Endothelial cell of umbilical vein (primary cell): ENCODE results near the gene RAC3. TPM values are rescaled to one million over a fixed set of nuclear protein-coding genes. Genes with fewer than 3 reads are reported as not detected.

ENCODE experiments used
- BruUV-seq: library from RNA; stranded (reverse); fragments of 400-500 nt; replicated peaks from 2 replicates; lab custom pipeline; 2021; lab: Mats Ljungman, UMichigan
- CTCF ChIA-PET: fragments of 300-600, 350-600 bp; sonication (Branson Sonifier 250); formaldehyde crosslinking; loops from one replicate; lab custom pipeline; 2021; ENCODE audit warnings: antibody characterized with exemption, inconsistent platforms; lab: Charles Lee
- POLR2A ChIA-PET: fragments of 300-600, 350-600 bp; sonication (Branson Sonifier 250); formaldehyde crosslinking; loops from one replicate; lab custom pipeline; 2021; ENCODE audit warnings: antibody characterized with exemption, inconsistent platforms; lab: Charles Lee
- DNase-seq: peaks from one replicate; pipeline ENCODE4 v3.0.0-alpha.2; 2011; ENCODE audit warnings: low read depth, low spot score
- FAIRE-seq: peaks from 2 replicates; lab custom pipeline; 2011; peaks lifted over from hg19 to GRCh38; lab: Jason Lieb, UNC
- H2AFZ ChIP-seq: 2 replicates; pipeline ENCODE4 v1.6.0; 2012; ENCODE audit warnings: low read depth, low read length, control low read depth, inconsistent platforms
- H3K27ac ChIP-seq: 2 replicates; pipeline ENCODE4 v1.5.1; 2011; ENCODE audit warnings: low read depth, mild to moderate bottlenecking, control low read depth, low read length, moderate library complexity; ENCODE audit not compliant: insufficient read depth
- H3K27me3 ChIP-seq, 2 experiments: 2 replicates each; pipeline versions ENCODE4 v1.6.0 to v1.6.1; 2011; ENCODE audit warnings: low read length in 2 of 2, mixed read lengths in 1 of 2; ENCODE audit not compliant: control insufficient read depth in 2 of 2, insufficient read depth in 2 of 2
- H3K36me3 ChIP-seq, 2 experiments: 2 replicates in 1 of 2; 3 replicates in 1 of 2; pipeline ENCODE4 v1.5.1; 2011; ENCODE audit warnings: low read length in 2 of 2, mild to moderate bottlenecking in 1 of 2, moderate library complexity in 1 of 2; ENCODE audit not compliant: control insufficient read depth in 2 of 2, insufficient read depth in 2 of 2; ENCODE audit errors: extremely low read depth in 1 of 2
- H3K4me1 ChIP-seq: 3 replicates; pipeline ENCODE4 v1.5.1; 2011; ENCODE audit warnings: mild to moderate bottlenecking, low read length; ENCODE audit not compliant: control insufficient read depth, insufficient read depth; ENCODE audit errors: extremely low read depth
- H3K4me2 ChIP-seq: 2 replicates; pipeline ENCODE4 v1.6.1; 2011; ENCODE audit warnings: low read length, control low read depth, mixed read lengths; ENCODE audit not compliant: insufficient read depth
- H3K4me3 ChIP-seq, 3 experiments: fragments of 200-600 bp in 1 of 3; sonication (generic), shearing (Covaris generic) in 1 of 3; replicated peaks in 1 of 3; 2 replicates each; pipeline ENCODE4 v1.5.1; 2011 to 2016; ENCODE audit warnings: control low read depth in 3 of 3, low read length in 3 of 3, mild to moderate bottlenecking in 2 of 3, inconsistent platforms in 1 of 3, low read depth in 1 of 3, moderate library complexity in 1 of 3; ENCODE audit not compliant: insufficient read depth in 1 of 3
- H3K79me2 ChIP-seq: 2 replicates; pipeline ENCODE4 v1.6.0; 2012; ENCODE audit warnings: low read length, inconsistent platforms; ENCODE audit not compliant: control insufficient read depth, insufficient read depth
- H3K9ac ChIP-seq: replicated peaks from 2 replicates; pipeline ENCODE3; 2011; ENCODE audit warnings: low read length, control low read depth; ENCODE audit not compliant: insufficient read depth; ENCODE audit errors: extremely low read depth
- H3K9me1 ChIP-seq: replicated peaks from 3 replicates; pipeline ENCODE4 v1.6.0; 2011; ENCODE audit warnings: mild to moderate bottlenecking, low read length; ENCODE audit not compliant: control insufficient read depth, insufficient read depth; ENCODE audit errors: extremely low read depth
- H3K9me3 ChIP-seq: replicated peaks from 2 replicates; pipeline ENCODE4 v1.5.1; 2012; ENCODE audit warnings: low read length, inconsistent platforms; ENCODE audit not compliant: control insufficient read depth, insufficient read depth
- H4K20me1 ChIP-seq: replicated peaks from 2 replicates; pipeline ENCODE3; 2011; ENCODE audit warnings: mild to moderate bottlenecking, low read length; ENCODE audit not compliant: control insufficient read depth, insufficient read depth; ENCODE audit errors: extremely low read depth
- CTCF ChIP-seq, 2 donors: IDR thresholded peaks; 1 replicate in 1 of 2; 2 replicates in 1 of 2; pipeline ENCODE4 v1.5.1; 2011; ENCODE audit warnings: low read length in 2 of 2, mild to moderate bottlenecking in 2 of 2, moderate library complexity in 2 of 2, control low read depth in 1 of 2, inconsistent platforms in 1 of 2, low read depth in 1 of 2; ENCODE audit not compliant: insufficient read depth in 1 of 2; ENCODE audit errors: extremely low read depth in 1 of 2
- EZH2 ChIP-seq: IDR thresholded peaks from 2 replicates; pipeline ENCODE4 v1.6.1; 2012; ENCODE audit warnings: borderline replicate concordance, low read depth, mild to moderate bottlenecking, moderate library complexity, low read length, inconsistent platforms; ENCODE audit not compliant: severe bottlenecking
- FOS ChIP-seq: IDR thresholded peaks from 2 replicates; pipeline ENCODE4 v1.6.1; 2011; ENCODE audit warnings: mild to moderate bottlenecking, low read length, moderate library complexity, borderline replicate concordance; ENCODE audit not compliant: insufficient read depth
- GATA2 ChIP-seq: IDR thresholded peaks from 2 replicates; pipeline ENCODE4 v1.7.0; 2011; ENCODE audit warnings: low read depth, mild to moderate bottlenecking, moderate library complexity, mixed read lengths, low read length; ENCODE audit not compliant: insufficient read length, insufficient read depth
- JUN ChIP-seq: IDR thresholded peaks from 2 replicates; pipeline ENCODE4 v1.6.1; 2011; ENCODE audit warnings: borderline replicate concordance, low read depth; ENCODE audit not compliant: insufficient read length, insufficient read depth
- MYC ChIP-seq: IDR thresholded peaks from one replicate; pipeline ENCODE4 v1.6.1; 2011; ENCODE audit warnings: mild to moderate bottlenecking, low read depth, low read length
- POLR2A ChIP-seq: IDR thresholded peaks from 2 replicates; pipeline ENCODE4 v1.6.1; 2012; ENCODE audit warnings: low read depth, mild to moderate bottlenecking, control low read depth, low read length
- POLR2AphosphoS5 ChIP-seq: IDR thresholded peaks from 2 replicates; pipeline ENCODE4 v1.6.1; 2012; ENCODE audit warnings: low read depth, mild to moderate bottlenecking, control low read depth, low read length, moderate library complexity; ENCODE audit not compliant: insufficient read depth
- dilution Hi-C: fragments of 300-500 bp; cut with MboI; formaldehyde crosslinking; loops from one replicate; pipeline ENCODE4 v1.15.0; 2019; ENCODE audit warnings: low sequenced_read_pairs; ENCODE audit not compliant: extremely low pct_ligation_motif_present
- intact Hi-C: fragments of 100-400 bp; cut with micrococcal nuclease; formaldehyde crosslinking; loops from one replicate; pipeline ENCODE4 v1.10.0; 2022
- polyA plus RNA-seq, 4 experiments: library from polyadenylated mRNA; depleted of rRNA in 3 of 4; stranded (reverse) in 3 of 4; unstranded in 1 of 4; fragments of >200 nt; gene quantifications; 2 replicates each; pipeline versions ENCODE4 v1.2.1 to v1.2.3, GENCODE V29; 2011 to 2012; ENCODE audit warnings: missing spikeins in 1 of 4
- total RNA-seq: library from RNA; stranded (reverse); gene quantifications from 2 replicates; pipeline ENCODE4 v1.2.3, GENCODE V29; 2021

RAC3 gene
- total and polyA plus RNA-seq, 2 donors (not counting 3 experiments of a cell fraction or from before 2014, with no cell fraction given): 34.1 to 56.0 TPM

- no peak for FAIRE-seq
- CTCF ChIA-PET: interaction anchor here (2.6 to 9.1 kb wide), 2 partner anchors 14 to 58 kb away, joined by 8 to 345 read pairs; partner anchors contain the start of gene NOTUM
Measured at GRCh38 chr17:82017612-82018151, 13.8 kb upstream of the RAC3 start.

More at GRCh38 chr17:82017612-82018151, 13.8 kb upstream of the RAC3 start:
- Histone ChIP-seq H4K20me1 (no peaks in the 10 kb centered on the region), H3K4me2 (no peak overlapping the region), H3K9ac (no peak overlapping the region), H2AFZ (no peak overlapping the region), H3K79me2 (peaks cover 5% of the 10 kb centered on the region), H3K9me3 (no peaks in the 10 kb centered on the region), H3K36me3 (no peaks in the 10 kb centered on the region), H3K4me1 (peaks cover 7% of the 10 kb centered on the region), H3K9me1 (no peaks in the 10 kb centered on the region), H3K27me3 (no peaks in the 10 kb centered on the region), H3K4me3 (no peak overlapping the region), H3K27ac (no peak overlapping the region)
- DNase-seq: no peak
- dilution Hi-C loops (no loop called here), intact Hi-C loops (no loop called here)
- POLR2A ChIA-PET: no interaction called here
- no peak for TF ChIP-seq FOS
- no peak for TF ChIP-seq MYC
- TF ChIP-seq JUN: no peak
- no peak for TF ChIP-seq CTCF (IDR thresholded peaks at IDR 0.05; ENCODE audit: extremely low read depth in 1 of 2, insufficient read depth in 1 of 2, low read depth in 1 of 2, low read length in 2 of 2)
- no peak for TF ChIP-seq GATA2
- no peak for TF ChIP-seq POLR2A
- TF ChIP-seq POLR2AphosphoS5: no peak
- no peak for TF ChIP-seq EZH2
- BruUV-seq: no TSS peak
